ENCODE data around the gene CDKAL1.

DNA sequence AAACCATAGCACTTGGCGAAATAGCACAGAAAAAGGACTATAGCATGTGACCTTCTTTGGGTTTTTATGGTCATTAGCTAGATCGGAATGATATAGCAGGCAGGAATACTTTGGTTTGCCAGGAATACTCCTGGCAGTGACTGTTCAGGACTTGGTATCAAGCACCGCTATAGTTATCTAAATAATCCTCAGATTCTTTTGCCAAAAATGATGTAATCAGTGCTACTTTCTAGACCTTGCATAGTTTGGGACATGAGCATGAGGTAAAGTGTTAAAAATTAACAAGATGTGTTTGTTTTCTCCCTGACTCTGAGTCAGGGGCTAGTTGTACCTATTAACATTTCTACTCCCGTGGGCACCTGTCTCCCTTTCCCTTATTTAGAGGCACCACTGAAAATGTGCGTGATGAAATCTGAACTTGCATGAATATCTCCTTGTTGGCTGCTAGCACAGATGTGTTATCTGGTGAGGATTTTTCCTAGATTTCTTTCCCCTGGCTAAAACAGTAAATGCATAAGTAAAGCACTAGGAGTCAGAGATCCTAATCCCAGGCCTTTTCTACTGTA, 511.0 kb downstream of the CDKAL1 start:
- no peak for TF ChIP-seq POLR2A (IDR thresholded peaks at IDR 0.05; ENCODE audit: low read length)
- no peak for TF ChIP-seq MAFK (IDR thresholded peaks at IDR 0.05; ENCODE audit: partially characterized antibody)
- no peak for TF ChIP-seq CEBPB (IDR thresholded peaks at IDR 0.05)
- TF ChIP-seq CTCF (IDR thresholded peaks at IDR 0.05): no peak
- no peak for TF ChIP-seq HOXA7 (CRISPR knock-in tag; IDR thresholded peaks at IDR 0.05)
- no peak for TF ChIP-seq RFX5 (IDR thresholded peaks at IDR 0.05)
- TF ChIP-seq RCOR1 (IDR thresholded peaks at IDR 0.05; ENCODE audit: low read depth, low read length): no peak
- no peak for TF ChIP-seq JUN (IDR thresholded peaks at IDR 0.05)
